Measurements from ENCODE around the gene STEAP3.

The STEAP3 gene

DNA sequence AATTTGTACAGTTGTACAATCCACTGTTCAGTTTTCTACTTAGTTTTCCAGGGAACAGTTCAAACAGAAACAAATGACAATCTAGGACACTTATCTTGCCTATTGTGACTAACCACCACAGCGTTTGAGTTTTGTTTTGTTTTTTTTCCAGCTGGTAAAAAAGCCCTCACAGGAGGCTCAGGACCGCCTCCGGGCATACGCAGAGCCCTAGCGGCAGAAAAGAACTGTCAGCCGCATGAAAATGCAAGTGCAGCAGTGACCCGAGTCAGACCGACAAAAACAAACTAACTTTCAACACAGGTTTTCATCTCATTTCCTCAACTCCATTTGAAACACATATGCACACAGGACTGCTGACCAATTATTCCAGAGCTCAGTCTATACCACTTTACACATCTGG, 68.6 kb downstream of the STEAP3 start:
- DNase-seq (ENCODE audit: low read depth): no peak

DNA sequence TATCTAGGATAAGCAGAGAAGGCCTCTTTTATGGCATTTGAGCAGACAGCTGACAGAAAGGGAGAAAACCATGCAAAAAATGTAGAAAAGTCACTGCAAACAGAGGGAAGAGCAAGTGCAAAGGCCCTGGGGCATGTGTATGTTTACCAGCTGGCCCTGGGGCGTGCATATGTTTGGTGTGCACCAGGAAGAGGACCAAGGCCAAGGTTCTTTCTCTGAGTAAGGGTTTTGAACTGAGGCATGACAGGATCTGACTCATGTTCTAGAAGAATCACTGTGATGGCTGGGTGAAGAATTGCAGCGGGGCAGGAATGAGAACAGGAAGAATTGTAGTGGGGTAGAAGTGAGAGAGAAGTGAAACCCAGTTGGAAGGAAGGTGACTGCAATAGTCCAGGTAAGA, 69.6 kb downstream of the STEAP3 start:
- DNase-seq (ENCODE audit: low read depth): no peak

DNA sequence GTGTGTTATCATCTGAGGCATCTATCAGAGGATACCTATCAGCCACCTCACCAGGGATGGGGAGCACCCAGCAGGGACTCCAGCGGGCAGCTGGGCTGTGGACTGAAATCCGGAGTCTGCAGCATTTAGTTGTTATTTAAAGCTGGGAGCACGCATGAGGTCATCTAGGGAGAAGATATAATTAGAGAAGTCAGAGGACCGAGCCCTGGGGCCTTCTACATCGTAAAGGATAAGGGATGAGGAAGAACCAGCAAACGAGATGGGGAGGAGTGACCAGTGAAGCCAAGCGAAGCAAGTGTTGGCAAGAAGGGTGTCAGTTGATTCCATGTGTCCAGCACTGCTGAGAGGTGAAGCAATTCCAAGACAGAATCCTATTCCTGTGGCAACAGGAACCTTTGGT, 70.3 kb downstream of the STEAP3 start:
- DNase-seq (ENCODE audit: low read depth): no peak

DNA sequence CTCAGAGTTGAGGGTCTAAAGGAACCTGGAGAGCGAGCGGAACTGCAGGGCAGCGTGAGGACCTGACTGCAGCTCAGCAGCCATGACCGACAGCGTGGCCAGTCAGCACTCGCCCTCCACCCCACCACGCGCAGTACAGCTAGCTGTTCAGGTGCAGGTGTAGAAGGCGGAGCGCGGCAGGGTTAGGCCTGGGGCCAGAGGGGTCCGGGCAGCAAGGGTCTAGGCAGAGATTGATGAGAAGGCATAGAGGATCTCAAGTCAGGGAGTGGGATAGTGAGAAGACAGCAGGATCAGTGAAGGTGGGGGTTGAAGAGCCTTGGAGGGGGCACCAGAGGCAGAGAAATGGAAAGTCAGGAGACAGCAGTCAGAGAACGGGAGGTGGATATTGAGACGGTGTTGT, 71.0 kb downstream of the STEAP3 start:
- no peak for DNase-seq (ENCODE audit: low read depth)

DNA sequence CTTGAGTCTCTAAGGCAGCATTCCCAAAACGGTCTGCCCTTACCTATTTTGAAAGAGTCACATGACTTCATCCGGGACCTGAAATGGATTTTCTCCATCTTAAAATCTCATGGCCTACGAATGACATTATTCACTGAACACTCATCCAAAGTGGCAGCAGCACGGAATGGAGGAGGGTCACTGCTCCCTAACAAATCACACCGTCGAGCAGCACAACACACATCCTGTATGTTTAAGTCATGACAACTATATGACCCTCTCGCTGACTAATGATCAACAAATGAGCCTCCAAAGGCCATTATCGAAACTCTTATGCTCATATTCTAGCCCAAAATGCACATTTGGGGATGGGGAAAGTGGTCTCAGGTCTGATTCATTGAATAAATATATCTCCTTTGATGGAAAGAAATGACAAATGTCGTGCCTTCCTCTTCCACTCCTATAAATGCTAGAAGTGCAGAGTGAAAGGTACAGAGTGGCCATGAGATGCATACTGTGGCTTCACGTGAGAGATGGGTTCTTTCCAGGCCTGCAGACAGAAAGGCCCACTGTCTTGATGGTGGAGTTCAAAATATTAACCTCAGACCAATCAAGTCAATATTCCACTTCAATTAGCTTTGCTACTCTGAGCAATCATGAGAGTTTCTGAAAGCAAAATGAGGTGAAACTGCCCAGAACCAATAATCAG, 72.2 kb downstream of the STEAP3 start:
- no peak for DNase-seq (ENCODE audit: low read depth)

DNA sequence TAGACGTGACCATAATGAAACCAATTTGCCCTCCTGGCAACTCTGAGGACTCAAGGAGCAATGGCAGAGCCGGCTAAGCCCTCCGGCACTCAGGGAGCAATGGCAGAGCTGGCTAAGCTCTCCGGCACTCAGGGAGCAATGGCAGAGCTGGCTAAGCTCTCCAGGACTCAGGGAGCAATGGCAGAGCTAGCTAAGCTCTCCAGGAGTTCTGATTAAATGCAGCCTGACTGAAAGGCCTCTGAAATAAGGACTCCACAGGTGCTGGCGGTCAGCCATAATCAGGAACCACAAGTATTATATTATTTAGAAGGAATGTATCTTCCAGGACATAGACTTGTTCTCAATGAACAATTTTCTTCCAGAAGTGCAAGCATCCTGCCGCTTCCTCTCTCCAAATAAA, 77.8 kb downstream of the STEAP3 start:
- DNase-seq (ENCODE audit: low read depth): no peak

DNA sequence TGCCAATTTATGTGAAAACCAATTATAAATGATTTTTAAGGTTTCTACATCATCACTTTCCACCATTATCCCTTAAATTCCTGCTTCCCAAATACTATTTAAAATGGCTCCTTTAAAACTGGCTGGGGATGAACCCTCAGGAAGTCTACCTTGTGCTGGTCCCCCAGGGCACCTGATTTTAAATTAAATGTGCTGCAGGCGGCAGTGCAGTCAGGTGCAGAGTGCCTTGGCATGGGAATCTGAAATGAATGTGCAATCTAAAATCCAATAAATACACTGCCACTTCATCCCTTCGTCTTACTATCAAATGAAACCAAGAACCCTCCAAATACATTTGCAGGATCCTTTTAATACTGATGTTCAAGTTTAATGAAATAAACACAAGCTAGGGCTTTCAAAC, 81.2 kb downstream of the STEAP3 start:
- DNase-seq (ENCODE audit: low read depth): no peak

DNA sequence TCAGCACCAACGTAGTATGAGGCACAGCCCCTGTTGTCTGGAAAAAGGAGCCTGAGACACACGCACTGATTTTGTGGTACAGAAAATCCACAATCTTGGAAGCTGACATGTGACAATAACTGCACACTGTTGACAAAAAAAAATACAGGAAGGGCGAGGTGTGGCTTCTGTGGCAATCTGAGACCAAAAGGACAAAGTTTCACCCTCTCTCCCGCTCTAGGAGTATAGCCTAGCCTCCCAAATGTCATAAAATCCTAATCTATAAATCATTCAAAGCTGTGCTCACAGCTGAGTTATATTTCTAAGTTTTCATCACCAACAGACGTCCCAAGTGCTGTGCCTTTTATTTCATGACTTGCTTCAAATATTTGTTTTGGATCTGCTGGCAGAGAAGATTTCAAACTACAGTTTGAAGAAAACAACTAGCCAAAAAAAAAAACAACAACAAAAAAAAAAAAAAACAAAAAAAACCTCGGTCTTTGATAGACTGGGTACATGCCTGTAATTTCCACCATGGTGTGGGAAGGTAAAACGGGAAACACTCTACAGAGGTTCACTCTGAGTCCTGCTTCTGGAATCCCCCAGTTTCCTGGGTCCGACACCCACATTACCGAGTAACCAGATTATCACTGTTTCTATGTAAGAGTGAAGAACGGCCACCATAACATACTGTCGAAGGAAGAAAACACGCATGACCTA, 82.0 kb downstream of the STEAP3 start:
- no peak for DNase-seq (ENCODE audit: low read depth)

DNA sequence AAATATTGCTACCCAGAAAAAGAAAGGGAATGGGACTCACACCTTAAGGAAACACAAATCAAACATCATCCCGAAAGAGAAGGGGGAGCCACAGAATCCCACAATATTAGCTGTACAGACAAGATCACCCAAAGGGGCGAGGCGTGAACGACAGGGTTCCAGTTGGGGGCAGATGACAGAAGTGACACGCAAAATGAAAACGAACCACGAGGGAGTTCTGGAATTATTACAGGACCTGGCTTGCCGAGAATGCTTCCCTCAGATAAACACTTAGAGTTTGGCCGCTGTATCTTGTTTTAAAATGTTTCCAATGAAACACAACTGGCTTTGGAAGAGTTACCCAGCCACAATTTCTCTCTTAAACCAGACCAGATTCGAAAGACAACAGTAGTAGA, 82.6 kb downstream of the STEAP3 start:
- no peak for DNase-seq (ENCODE audit: low read depth)

DNA sequence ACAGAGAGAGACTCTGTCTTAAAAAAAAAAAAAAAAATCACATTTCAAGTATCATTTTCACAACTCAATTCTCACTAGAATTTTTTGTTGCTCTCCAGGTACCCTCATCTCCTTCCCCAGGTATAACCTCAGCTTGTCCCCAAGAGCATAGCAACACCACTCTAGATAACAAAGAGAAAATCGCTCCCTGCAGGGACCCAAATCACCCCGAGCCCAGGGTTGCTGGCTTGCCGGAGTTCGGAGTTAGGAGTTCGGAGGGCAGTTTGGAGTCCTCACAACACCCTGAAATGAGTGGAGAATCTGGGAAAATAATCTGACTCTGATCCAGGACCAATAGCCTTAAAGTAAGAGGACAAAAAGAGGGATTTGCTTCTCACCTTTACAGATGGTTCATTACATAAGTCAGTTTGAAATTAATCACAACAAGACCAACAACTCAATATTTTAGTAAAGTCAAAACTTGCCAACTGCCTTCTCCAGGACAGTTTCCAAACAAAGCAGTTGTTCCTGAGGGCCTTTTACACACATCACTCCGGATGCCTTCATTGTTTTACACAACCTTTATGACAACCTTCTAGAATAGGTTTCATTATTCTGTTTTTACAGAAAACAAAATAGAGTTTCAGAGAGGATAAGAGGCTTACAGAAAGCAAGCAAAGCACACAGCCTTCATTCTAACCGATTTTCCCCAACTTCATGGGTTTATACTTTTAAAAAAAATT, 83.9 kb downstream of the STEAP3 start:
- DNase-seq (ENCODE audit: low read depth): no peak

DNA sequence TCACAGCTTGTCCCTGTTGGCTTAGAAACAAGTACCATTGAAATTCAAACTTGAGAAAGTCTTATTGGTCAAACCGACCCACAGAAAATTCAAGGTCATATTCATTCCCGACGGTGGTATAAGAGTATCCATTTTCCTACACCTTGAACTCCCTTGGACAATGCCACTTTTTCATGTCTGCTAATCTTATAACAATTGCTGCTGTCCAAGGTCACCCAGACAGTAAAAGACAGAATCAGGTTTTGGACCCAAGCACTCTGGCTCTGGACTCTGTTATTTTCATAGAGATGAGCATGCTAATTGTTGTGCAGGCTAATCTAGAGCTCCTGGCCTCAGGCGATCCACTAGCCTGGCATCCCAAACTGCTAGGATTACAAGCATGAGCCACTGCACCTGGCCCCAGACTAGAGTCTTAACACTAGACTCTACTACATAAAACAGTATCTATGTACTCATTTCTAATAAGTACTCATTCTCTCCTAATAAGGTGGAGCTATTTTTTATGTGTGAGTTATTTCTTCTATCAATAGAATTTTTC, 85.2 kb downstream of the STEAP3 start:
- no peak for DNase-seq (ENCODE audit: low read depth)

DNA sequence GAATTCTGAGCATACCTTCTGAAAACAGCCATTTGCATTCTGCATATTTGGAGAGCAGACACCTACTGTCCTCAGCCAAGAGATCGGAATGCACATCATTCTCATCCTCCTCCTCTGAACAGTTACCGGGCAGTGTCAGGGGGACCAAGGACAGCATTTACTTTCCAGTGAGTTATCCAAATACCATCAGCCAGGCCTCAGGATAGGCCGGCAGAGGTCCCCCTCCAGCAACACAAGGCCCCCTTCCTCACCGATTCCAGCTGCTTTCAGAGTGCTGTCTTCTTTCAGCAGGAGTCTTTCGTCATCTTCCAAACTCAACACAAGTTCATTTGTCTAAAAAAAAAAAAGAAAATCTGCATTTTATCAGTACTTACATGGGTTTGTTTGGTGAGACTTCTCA, 87.7 kb downstream of the STEAP3 start:
- DNase-seq (ENCODE audit: low read depth): no peak

DNA sequence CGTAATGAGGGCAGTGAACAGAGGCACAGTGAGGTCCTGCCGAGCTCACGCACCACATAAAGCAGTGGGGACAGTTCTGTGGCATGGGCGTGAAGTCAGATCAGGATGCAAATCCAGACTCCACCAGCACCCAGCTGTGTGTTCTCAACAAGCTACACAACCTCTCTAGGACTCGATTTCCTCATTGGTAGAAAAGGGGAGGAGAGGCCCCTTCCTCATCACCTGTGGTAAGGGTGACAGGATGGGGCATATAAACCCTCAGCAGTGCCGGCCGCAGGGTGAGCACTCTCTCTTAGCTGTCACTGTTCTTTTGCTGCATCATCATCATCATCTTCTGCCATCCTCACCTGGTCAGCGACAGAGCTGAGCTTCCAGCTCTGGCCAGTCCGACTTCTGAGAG, 88.2 kb downstream of the STEAP3 start:
- DNase-seq (ENCODE audit: low read depth): no peak

All from activated T-helper 9 cell treated with anti-CD3 and anti-CD28 coated beads, Interleukin-2, amount 50 U/mL, for 16 hours (primary cell).